HG03565 (cell line): ENCODE data around the gene BCAR1.
"Not testable (repeated sequence)": the region's sequence is repeated elsewhere in the genome, so short reads cannot be mapped to it uniquely, and the experiment has no call there.

ENCODE experiments used
- ATAC-seq: cut with Tn5 transposase; IDR thresholded peaks from one replicate; pipeline ENCODE4 v1.9.1; 2021; ENCODE audit warnings: mild to moderate bottlenecking, moderate library complexity; ENCODE audit not compliant: unreplicated experiment

Gene BCAR1

DNA sequence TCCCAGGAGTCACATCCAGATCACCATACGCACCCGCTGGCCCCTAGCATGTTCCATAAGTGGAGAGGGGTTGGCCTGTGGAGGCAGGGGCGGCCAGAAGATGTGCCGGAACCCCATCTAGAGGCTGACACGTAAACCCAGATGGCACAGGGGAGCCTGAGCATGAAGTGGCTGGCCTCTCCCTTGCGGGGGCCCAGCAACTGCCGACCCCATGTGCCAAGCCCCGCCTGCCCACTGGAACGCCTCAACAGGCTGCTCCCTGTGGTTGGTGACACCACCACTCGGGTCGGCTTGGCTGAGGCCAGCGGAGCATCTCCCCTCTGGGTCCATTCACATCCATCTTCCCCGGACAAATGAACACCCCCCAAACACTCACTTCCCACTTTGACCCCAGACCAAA, 9.5 kb downstream of the BCAR1 start:
- ATAC-seq: no peak

DNA sequence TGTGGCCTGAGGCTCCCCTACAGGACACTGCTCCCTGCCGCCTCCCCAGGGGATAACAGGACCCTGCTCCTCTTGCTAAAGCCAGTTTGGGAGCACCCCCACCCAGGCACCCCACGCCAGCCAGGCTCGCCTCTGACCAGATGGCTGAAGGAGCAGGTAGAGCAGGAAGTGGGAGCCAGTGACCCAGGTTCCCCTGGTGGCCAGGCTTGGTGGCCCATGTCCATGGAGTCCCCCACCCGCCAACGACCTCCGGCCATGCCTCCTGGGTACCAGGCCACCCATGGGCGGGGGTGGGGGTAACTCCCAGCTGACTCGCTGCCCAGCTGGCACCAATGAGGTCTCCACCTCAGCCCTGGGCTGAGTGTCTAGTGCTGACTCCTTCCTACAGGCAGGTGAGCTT, 10.0 kb downstream of the BCAR1 start:
- no peak for ATAC-seq

DNA sequence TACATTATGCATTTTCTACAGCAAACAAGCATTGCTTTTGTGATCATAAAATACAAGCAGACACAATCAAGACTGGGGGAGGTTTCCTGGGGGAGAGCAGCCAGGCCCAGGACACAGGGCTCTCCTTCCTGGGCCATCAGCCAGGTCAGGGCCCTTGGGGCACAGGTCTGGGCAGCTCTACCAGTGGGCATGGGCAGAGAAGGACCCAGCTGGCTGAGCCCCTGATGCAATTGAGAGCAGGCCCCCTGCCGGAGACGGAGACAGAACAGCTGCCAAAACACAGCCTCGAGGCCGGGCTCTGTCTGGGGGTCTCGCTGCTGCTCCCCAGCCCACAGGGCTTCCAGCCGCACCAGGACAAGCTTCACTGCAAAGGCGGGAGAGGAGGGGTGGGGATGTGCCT, 10.8 kb downstream of the BCAR1 start:
- ATAC-seq: not testable (repeated sequence)

DNA sequence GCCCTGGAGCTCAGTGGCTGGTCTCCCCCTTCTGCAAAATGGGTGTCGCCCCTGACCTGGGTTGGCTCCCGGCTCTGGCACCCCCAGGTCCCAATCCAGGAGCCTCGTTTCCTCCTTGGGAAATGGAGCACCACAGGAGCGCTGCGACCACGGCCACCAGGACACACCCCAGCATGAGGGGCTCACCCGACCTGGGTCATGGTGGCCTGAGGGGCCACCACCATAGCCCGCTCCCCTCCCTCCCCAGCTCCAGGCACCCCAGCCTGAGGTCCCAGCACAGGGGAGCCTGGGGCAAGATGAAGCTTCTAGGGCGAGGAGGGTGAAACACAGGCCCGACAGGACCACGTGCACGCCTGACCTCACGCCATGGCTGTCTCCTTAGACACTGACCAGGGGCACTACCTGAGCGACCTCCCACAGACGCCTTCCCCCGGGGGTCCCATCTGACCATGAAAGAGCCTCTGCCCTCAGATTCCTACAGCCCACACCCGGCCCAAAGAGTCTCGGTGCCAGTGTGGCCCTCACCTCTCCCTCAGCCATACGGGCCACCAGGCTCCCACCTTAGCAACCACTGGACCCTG, 11.8 kb downstream of the BCAR1 start:
- no peak for ATAC-seq

DNA sequence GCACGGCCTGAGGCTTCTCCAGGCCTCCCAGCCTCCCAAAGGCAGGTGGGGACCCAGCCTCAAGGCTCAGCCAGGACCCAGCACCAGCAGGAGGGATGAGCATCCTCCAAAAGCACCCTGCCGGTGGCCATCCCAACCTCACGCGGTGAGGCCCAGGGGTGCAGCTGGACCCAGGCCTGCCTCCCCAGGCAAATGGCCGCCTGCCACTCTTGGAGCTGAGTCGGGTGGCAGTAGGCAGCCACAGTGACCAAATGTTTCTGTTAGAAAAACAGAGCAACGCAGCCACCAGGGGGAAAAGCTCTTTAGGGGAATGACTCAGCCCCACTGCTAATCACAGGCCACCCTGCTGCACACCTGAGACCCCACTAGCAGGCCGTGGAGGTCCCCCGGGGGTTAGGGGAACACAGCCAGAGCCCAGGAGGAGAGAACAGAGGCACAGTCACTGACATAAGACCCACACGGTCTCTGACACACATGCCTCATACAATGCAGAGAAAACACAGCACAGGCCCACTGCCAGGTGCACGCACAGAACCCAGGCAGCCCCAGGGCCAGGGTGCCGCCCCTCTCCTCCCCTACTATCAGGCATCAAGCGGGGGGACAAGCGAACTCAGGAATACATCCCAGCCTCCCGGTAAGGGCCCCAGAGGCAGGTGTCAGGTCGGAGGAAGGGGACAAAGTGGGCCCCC, 12.4 kb downstream of the BCAR1 start:
- ATAC-seq: no peak

DNA sequence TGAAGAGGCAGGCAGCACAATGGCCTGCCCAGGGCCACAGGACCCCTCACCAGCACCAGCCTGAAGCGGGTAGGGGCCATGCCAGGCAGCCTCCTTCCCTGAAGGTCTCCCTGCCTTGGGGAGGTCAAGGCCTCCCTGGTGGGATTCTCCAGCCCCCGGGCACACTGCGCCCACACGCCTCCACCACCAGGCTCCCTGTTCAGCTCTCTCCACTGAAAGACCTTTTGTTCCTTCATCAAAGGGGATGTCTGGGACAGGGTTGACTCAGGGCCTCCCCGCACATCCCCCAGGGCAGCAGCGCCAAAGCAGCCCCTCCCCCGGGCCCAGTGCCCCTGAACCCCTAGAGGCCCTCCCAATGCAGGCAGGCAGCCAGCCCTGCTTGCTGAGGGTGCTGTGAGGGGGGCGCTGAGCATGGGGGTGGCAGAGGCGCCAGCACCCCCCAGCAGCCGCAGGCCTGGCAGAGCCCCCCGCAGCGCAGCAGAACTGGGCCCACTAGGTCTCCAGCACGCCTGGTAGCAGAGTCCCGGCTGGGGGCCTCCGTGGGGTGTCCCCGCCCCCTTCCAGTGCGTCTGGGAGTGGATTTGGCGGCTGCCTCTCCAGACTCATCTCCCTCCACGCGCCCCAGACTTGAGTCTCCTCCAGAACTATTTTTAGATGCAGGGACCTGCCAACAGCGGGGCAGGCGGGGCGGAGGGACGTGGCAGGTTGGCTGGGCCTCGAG, 13.1 kb downstream of the BCAR1 start:
- ATAC-seq: no peak

DNA sequence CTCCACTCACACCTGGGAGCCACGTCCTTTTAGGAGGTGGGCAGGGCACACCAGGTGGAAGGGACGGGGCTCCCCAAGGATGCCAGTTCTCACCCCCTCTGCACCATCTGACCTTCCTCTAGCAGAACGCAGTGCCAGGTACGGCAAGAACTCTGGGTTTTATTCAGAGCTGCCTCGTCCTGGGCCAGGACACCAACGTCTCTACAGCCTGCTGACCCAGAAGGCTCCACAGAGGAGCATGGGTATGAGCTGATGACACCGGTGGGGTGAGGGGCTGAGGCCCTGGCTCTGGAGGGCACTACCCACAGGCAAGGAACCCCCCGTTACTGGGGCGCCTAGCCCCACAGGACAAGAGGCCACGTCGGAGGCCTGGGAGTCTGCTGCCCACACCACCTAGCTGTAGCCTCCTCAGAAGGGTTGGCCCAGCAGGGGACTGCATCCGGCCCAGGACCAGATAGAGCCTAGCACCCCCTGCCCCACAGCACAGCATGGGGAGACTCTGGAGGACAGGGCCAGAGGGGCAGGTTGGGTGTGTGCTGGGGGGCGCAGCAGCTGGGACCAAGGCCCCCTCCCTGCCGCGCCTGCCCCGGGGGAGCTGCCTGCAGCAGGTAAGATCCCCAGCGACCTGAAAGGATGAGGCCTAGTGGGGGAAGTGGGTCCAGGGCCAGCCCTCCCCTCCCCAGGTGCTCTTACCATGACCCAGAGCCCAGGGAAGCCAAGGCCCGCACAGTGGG, 13.9 kb downstream of the BCAR1 start:
- no peak for ATAC-seq

DNA sequence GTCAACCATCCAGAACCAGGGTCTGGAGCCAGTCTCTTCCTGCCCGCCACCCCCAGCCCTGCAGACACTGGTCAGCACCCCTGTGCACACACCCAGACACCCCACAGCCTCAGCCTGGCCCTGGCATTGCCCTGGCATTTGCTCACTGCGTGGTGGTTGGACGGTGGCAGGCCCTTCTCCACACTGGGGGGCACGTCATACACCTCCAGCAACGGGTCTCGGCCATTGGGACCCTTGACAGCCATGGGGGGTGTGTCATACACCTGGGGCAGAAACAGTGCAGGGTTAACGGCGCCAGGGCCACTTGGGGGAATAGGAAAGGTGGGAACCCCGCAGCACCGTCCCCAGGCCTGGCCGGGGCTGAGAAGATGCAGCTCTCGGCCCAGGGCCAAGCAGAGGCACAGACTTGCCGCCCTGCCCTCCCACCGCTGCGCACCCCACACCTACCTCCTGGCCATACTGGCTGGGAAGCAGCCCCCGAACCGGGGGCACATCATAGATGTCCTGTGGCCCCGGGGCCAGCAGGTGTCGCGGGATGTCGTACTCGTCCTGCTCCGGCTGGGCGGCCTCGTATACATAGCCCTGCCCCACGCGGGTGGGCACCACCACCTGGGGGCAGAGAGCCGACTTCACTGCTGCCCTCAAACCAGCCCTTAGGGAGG, 14.6 kb downstream of the BCAR1 start:
- no peak for ATAC-seq

DNA sequence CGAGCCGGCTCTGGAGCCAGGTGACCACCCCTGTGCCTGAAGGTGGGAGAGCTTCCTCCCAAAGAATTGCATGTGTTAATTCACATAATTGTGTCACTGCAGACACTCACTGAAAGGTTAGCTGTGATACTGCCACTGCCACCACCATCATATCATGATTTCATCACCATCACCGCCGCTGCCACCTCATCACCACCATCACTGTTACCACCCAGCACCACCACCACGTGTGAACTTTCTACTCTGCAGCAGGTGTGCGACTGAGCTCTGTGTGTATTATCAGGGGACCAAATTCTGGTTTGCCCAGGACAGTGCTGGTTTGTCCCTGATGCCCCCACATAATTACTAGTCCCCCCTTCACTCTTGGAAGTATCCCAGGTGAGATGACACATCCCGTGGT, 15.2 kb downstream of the BCAR1 start:
- no peak for ATAC-seq

DNA sequence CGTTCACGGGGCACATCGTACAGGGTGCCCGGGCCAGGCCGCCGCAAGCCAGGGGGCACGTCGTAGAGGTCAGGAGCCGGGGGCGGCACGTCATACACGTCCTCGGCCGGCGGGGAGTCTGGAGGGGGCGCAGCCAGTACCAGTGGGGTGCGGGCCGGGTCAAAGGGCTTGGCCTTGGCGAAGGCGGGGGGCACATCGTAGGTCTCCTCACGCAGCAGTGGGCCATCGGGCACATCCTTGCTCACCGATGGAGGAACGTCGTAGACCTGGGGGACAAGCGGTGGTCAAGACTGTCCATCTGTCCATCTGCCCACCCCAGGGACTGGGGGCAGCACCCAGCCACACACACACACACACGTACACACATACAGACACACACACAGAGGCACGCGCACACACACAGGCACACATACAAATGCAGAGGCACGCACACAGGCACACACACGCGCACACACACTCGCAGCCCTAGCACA, 15.7 kb downstream of the BCAR1 start:
- ATAC-seq: no peak

DNA sequence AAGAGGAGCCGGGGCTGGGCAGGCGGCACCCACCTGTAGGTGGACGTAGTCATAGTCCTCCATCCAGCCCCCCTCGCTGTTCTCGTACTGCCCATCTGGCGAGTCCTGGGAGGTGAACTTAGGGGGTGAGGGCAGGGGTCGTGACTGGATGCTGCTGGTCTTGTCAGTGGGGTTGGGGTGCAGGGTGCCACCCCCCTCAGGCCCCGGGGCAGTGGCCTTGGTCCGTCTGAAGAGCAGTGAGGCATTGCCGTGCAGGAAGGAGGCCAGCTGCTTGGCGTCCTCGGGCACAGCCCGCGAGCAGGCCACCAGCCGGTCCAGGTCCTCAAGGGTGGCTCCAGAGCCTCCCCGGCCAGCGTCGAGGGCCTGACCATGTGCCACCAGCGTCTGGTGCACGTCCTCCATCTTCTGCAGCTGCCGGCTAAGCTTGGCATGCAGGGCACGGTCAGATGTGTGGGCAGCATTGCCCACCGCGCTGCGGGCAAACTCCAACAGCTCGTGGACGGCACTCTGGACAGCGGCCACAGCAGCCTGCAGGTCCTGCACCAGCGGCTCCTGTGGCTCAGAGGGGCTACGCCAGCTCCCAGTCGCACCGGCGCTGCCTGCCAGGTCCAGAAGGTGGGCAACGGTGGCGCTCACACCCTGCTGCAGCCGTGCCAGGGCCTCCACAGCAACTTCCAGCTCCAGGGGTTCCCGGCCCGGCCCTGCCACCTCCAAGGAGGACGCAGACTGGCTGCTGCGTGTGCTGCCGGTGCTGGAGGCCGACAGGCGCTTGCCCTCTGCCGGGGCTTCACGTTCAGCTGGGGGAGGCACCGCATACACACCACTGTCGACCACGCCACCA, 16.3 kb downstream of the BCAR1 start:
- no peak for ATAC-seq

DNA sequence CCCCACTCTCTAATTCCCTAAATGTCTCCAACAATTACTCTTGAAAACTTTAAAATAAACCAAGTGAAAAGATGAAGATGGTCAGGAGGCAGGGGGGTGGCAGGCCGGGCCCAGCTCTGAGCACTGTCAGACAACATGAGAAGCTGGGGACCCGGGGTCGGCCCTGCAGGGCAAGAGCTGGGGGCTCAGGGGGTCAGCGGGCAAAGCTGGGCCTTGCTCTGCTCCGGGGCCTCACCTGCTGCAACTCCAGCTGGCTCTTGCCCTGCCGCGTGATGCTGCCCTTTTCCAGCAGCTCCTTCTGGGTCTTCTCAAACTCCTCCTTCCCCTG, 17.8 kb downstream of the BCAR1 start:
- no peak for ATAC-seq

DNA sequence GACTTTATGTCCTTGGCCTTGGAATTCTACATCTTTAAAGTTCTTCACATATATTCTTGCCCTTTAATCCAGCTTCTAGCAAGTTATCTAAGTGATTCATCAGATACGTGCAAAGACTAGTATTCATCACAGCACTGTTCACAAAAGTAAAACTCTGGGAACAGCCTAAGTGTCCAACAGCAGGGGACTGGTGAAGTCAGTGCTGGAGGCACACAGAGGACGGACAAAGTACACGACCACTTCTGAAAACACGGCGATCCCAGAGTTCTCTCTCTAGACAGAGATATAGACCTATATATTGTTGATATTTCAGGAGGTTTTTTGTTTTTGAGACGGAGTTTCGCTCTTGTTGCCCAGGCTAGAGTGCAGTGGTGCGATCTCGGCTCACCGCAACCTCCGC, 19.9 kb downstream of the BCAR1 start:
- ATAC-seq: no peak

DNA sequence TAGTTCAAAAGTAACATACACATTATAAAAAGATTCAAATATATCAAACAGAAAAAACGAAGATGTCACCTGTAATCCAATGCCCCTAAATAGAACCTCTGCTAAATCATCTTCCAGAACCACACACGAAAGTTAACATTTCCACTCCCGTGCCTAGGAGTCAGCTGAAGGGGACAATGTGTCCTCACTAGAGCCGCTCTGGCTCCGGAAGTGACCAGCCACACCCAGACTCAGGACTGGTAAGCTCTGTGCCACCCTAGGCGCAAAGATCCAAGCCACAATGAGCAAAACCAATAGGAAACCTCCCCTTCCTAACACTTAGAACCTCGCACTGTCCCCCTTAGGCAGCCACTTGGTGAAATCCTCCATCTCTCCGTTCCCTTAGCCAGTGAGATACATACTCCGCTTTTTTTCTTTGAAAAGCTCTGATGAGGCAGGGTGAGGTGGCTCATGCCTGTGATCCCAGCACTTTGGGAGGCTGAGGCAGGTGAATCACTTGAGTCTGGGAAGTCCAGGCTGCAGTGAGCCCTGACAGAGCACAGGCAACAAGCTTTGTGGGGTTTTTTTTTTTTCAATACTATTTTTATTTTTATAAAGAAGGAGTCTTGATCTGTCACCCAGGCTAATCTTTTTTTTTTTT, 20.8 kb downstream of the BCAR1 start:
- ATAC-seq: no peak

DNA sequence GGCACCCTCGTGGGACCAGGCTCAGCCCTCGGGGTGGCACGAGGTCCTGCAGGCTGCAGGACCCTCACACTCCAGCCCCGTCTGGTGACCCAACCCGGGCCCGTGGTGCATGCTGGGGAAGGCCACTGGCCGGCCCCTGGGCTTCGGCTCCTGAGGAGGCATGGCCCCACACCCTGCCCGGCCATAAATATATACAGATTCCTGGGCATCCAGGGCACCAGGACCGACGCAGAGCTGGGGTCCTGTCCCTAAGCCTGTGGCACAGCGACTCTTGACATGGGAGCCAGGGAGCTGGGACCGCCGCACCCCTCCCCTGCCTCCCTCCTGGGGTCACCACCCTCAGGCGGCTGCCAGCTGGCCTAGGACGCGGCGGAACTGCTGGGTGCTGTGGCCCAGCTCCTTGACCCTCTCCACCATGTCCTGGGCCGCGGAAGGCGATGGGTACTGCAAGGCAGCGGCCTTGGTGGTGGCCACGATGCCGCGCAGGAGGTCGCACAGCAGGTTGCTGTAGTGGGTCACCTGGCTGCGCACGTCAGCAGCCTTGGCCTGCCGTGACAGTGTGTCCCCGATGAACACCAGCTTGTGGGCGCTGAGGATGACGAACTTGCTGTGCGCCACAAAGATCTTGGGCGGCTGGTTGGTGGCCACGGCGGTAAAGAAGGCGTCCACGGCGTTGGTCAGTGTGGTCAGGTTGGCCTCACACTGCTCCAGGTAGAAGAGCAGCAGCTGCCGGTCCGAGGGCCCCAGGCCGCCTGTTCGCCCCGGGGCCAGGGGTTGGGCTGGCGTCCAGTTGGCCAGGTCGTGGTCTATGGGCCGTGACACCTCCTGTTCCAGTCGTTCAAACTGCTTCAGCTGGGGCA, 22.0 kb downstream of the BCAR1 start:
- no peak for ATAC-seq

DNA sequence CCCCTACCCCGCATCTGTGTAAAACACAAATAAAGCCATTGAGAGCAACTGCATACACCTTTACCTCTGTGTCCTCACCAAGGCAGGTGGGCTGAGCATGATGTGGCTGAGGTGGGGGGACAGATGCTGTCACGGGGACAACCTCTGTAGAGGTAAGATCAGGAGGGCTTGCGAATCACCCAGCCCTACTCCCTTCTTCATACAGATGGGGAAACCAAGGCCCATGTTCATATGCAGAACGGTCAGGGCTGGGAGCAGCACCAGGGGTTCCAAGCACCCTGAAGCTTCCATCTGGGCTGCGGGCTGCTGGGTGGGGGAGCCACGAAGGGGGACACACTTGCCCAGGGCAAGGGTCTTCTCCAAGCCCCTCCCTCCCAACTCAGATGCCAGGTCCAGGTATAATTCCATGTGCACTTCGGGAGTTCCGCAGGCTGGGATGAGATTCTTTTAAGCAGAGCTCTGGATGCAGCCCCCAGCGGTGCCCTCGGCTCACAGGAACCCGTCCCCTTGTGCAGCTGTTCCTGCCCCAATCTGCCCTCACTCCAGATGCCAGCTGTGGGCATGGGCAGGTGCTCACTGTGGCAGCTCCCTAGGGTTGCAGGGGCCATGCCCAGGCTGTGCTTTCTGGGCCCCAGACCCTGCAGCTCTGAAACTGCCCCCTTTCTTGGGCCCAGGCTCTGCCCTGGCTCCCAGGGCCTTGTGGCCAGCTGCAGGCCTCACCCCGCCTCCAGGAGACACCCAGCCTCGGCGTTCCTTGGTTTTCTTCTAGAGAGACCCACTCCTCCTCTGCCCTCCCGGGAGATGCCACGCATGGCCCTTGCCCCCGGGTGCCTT, 23.1 kb downstream of the BCAR1 start:
- ATAC-seq: no peak

DNA sequence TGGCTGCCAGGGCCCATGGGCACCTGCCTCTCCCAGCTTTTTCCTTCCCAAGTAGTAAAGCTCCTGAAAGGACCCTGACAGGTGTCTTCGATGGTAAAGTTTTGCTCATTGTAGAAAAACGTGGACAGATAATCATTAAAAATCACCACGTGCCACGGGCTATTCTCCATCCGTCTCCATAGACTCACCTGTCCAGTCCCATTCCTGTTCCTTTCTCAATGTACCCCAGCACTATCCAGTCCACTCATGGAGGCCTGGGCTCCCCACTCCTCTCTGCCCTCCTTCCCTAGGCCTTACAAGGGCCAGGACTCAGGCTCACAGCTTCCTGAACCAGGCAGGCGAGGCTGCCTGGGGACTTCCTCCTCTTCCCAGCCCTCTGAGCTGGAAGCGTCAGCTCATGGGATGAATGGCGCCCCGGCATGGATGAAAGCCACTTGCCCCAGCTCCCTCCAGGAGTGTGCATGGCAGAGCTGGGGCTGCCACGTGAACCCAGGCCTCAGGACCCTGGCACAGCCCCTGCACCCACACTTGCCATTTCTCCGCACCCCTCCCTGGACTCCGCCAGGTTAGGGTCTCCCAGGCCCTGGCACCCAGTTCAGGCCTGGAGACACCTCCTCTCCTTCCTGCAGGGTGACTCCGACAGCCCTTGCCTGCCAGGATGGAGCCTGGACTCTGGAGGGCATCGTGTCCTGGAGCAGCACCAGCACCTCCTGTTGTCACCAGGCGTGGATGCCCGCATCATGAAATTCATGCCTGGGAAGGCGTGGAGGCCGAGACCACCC, 23.9 kb downstream of the BCAR1 start:
- ATAC-seq: no peak
